ENCODE data around the gene ACOT11. TPM values are rescaled to one million over a fixed set of nuclear protein-coding genes. Genes with fewer than 3 reads are reported as not detected.

Gene ACOT11
- total and polyA plus RNA-seq, 9 of the 15 experiments (the other 6 are each of a cell fraction or from before 2014, with no cell fraction given): 0.04 to 1.2 (median 0.64) TPM; not detected in 2

GRCh38 chr1:54650417-54650816 lies 102.4 kb downstream of the ACOT11 start:
- intact Hi-C loops (cut with micrococcal nuclease): no loop called here
- Histone ChIP-seq H3K9ac (ENCODE audit: insufficient read depth in 1 of 2, low read depth in 2 of 2, low read length in 2 of 2) (no peak overlapping the region), H3K4me1 (replicated peaks in 1 of 2; ENCODE audit: control insufficient read depth in 2 of 2, insufficient read depth in 2 of 2, low read length in 2 of 2) (no peaks in the 10 kb centered on the region), H3K36me3 (ENCODE audit: control insufficient read depth, insufficient read depth, low read length) (no peaks in the 10 kb centered on the region), H3K9me3 (replicated peaks; ENCODE audit: control insufficient read depth, insufficient read depth, low read depth, low read length) (no peaks in the 10 kb centered on the region), H3K27me3 (ENCODE audit: control insufficient read depth in 2 of 2, insufficient read depth in 2 of 2, low read length in 2 of 2) (peaks cover 9 to 22% of the 10 kb centered on the region in 2 experiments), H3K79me2 (ENCODE audit: control insufficient read depth, insufficient read depth, low read length) (no peaks in the 10 kb centered on the region), H3K4me2 (ENCODE audit: insufficient read depth, low read length) (no peak overlapping the region), H3K9me1 (ENCODE audit: control insufficient read depth, insufficient read depth, low read length) (no peaks in the 10 kb centered on the region), H4K20me1 (replicated peaks; ENCODE audit: control insufficient read depth, insufficient read depth, low read length) (no peaks in the 10 kb centered on the region), H2AFZ (ENCODE audit: low read depth, low read length) (no peak overlapping the region), H3K27ac (ENCODE audit: extremely low read depth, low read depth, low read length) (no peak overlapping the region), H3K4me3 (no peak overlapping the region)
- BruUV-seq (replicated peaks): no TSS peak
- WGBS (ENCODE audit: insufficient coverage, low coverage, missing lambda C conversion rate): 0% methylated on average over 3 of the region's 3 CpGs
- peak in 1 of 4 experiments; percentile 0 for DNase-seq (ENCODE audit: extremely low read depth in 1 of 4, low spot score in 3 of 4)
- TF ChIP-seq MCM7 (IDR thresholded peaks at IDR 0.05): 0 out of 4 replicates have a peak, but pooled peaks of 1 of the 2 experiments have one; percentile 14
- TF ChIP-seq BRF2 (IDR thresholded peaks at IDR 0.05; ENCODE audit: borderline replicate concordance, insufficient read depth, insufficient read length): no peak
- no peak for TF ChIP-seq TAL1 (IDR thresholded peaks at IDR 0.05)
- peak; percentile 79; the same call in 1 of the 2 replicates for TF ChIP-seq THRB (CRISPR knock-in tag; conservative IDR thresholded peaks at IDR 0.05)
- TF ChIP-seq ELF4 (CRISPR knock-in tag; IDR thresholded peaks at IDR 0.05): 0 out of 2 replicates have a peak, but pooled peaks have one; percentile 11
- ATAC-seq: no peak
- FAIRE-seq: no peak
- in situ Hi-C loops (cut with MboI): no loop called here
- ChIA-PET POLR2A (interaction anchor here (1.2 to 1.4 kb wide), 2 partner anchors 11 to 40 kb away, joined by 3 to 4 read pairs; no protein-coding TSS in a partner anchor), CTCF (ENCODE audit: low intra/inter-chr PET ratio) (no interaction called here)
